ENCODE data around the gene FBXW10B. TPM values are rescaled to one million over a fixed set of nuclear protein-coding genes. Genes with fewer than 3 reads are reported as not detected.
"Not testable (repeated sequence)": the region's sequence is repeated elsewhere in the genome, so short reads cannot be mapped to it uniquely, and the experiment has no call there.

Gene FBXW10B
- total RNA-seq, 1 experiment from 2014 or later = not detected

DNA sequence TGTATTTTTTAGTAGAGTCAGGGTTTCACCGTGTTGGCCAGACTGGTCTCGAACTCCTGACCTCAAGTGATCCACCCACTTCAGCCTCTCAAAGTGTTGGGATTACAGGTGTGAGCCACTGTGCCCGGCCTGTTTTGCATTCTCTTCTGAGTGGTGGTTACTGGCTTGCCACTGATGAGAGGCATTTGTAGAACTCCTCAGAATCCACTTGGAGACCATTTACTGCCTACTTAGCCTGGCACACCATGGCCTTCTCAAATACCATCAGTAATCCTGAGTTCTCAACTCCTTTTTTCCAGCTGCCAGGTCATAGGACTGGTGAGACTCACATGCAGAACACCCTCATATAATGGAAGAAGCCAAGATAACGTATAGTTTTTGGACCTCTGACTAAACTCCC lies 22.5 kb upstream of the FBXW10B start:
- H3K9me3 Mint-ChIP-seq; H3K79me1 ChIP-seq (ENCODE audit: insufficient read depth, low read depth, low read length, poor library complexity, severe bottlenecking); H4K5ac ChIP-seq (ENCODE audit: insufficient read length, low read depth, low read length); H3K4me3 Mint-ChIP-seq; H3K27ac ChIP-seq (ENCODE audit: insufficient read length, low read depth, low read length); H3K27me3 Mint-ChIP-seq (ENCODE audit: low read depth); H4K20me1 ChIP-seq (ENCODE audit: control insufficient read depth, insufficient read depth, insufficient read length); H3K4me1 ChIP-seq (ENCODE audit: insufficient read depth, low read length); H2BK12ac ChIP-seq (ENCODE audit: insufficient read length, low read depth, low read length); H2BK120ac ChIP-seq (ENCODE audit: low read depth, low read length, poor library complexity, severe bottlenecking); H2BK5ac ChIP-seq (ENCODE audit: insufficient read length, low read length); H4K91ac ChIP-seq (ENCODE audit: insufficient read length, low read depth, low read length); H3K36me3 Mint-ChIP-seq (ENCODE audit: insufficient read depth in 1 of 3, low read depth in 3 of 3); H3T11ph ChIP-seq (ENCODE audit: low read length); H3K27me3 ChIP-seq (ENCODE audit: insufficient read depth, low read length); H3K14ac ChIP-seq (ENCODE audit: insufficient read depth, low read length); H3K27ac Mint-ChIP-seq; H4K8ac ChIP-seq (replicated peaks; ENCODE audit: insufficient read length, low read depth, low read length); H3K9me3 ChIP-seq (ENCODE audit: control insufficient read depth, low read depth, low read length); H3K23ac ChIP-seq (ENCODE audit: insufficient read length, low read depth, low read length); H3K18ac ChIP-seq (ENCODE audit: insufficient read length, low read depth, low read length); H3K9ac ChIP-seq (ENCODE audit: extremely low read depth, insufficient read length, low read length); H2AFZ ChIP-seq (ENCODE audit: low read length); H2BK15ac ChIP-seq (ENCODE audit: low read depth, low read length); DNase-seq; H2AK5ac ChIP-seq (ENCODE audit: insufficient read length, low read length); H3K4me2 ChIP-seq (ENCODE audit: insufficient read depth, insufficient read length, low read length); H3K4ac ChIP-seq (ENCODE audit: low read depth, low read length); H3K79me2 ChIP-seq (ENCODE audit: insufficient read depth, low read length); H3K23me2 ChIP-seq (ENCODE audit: insufficient read length, low read depth, low read length, poor library complexity, severe bottlenecking); H2BK20ac ChIP-seq (ENCODE audit: low read depth, low read length, poor library complexity, severe bottlenecking); H3K56ac ChIP-seq (ENCODE audit: insufficient read length, low read depth, low read length): not testable (repeated sequence)
- peaks cover 9 to 12% of the 10 kb centered on the region in 2 experiments for H3K4me1 Mint-ChIP-seq
- no CpG with 5 or more reads among the region's 4 CpGs for WGBS (ENCODE audit: extremely low coverage, insufficient read length, low lambda C conversion rate)

- H3K23ac ChIP-seq (ENCODE audit: insufficient read length, low read depth, low read length); H3K9me3 Mint-ChIP-seq; H3K9ac ChIP-seq (ENCODE audit: extremely low read depth, insufficient read length, low read length); H3K4me1 ChIP-seq (ENCODE audit: insufficient read depth, low read length); H3K27ac Mint-ChIP-seq; H4K20me1 ChIP-seq (ENCODE audit: control insufficient read depth, insufficient read depth, insufficient read length); H2BK15ac ChIP-seq (ENCODE audit: low read depth, low read length); H3K27me3 ChIP-seq (ENCODE audit: insufficient read depth, low read length); H3K23me2 ChIP-seq (ENCODE audit: insufficient read length, low read depth, low read length, poor library complexity, severe bottlenecking); H3K79me1 ChIP-seq (ENCODE audit: insufficient read depth, low read depth, low read length, poor library complexity, severe bottlenecking); H3K4me3 Mint-ChIP-seq; DNase-seq; H3K4me1 Mint-ChIP-seq; H3K4ac ChIP-seq (ENCODE audit: low read depth, low read length); H3K79me2 ChIP-seq (ENCODE audit: insufficient read depth, low read length); H2AFZ ChIP-seq (ENCODE audit: low read length); H4K5ac ChIP-seq (ENCODE audit: insufficient read length, low read depth, low read length); H3K27ac ChIP-seq (ENCODE audit: insufficient read length, low read depth, low read length); H2BK5ac ChIP-seq (ENCODE audit: insufficient read length, low read length); H3K18ac ChIP-seq (ENCODE audit: insufficient read length, low read depth, low read length); H2BK12ac ChIP-seq (ENCODE audit: insufficient read length, low read depth, low read length); H3T11ph ChIP-seq (ENCODE audit: low read length); H2BK20ac ChIP-seq (ENCODE audit: low read depth, low read length, poor library complexity, severe bottlenecking); H3K4me2 ChIP-seq (ENCODE audit: insufficient read depth, insufficient read length, low read length); H4K8ac ChIP-seq (replicated peaks; ENCODE audit: insufficient read length, low read depth, low read length); H3K56ac ChIP-seq (ENCODE audit: insufficient read length, low read depth, low read length); H3K14ac ChIP-seq (ENCODE audit: insufficient read depth, low read length); H2AK5ac ChIP-seq (ENCODE audit: insufficient read length, low read length); H2BK120ac ChIP-seq (ENCODE audit: low read depth, low read length, poor library complexity, severe bottlenecking); H4K91ac ChIP-seq (ENCODE audit: insufficient read length, low read depth, low read length); H3K27me3 Mint-ChIP-seq (ENCODE audit: low read depth); H3K9me3 ChIP-seq (ENCODE audit: control insufficient read depth, low read depth, low read length): not testable (repeated sequence)
- H3K36me3 Mint-ChIP-seq (ENCODE audit: insufficient read depth in 1 of 3, low read depth in 3 of 3) = peaks cover 5 to 26% (median 13%) of the 10 kb centered on the region in 3 experiments; a peak in 6 of 7 replicates
- no CpG with 5 or more reads among the region's 2 CpGs for WGBS (ENCODE audit: extremely low coverage, insufficient read length, low lambda C conversion rate)
These were observed 11.5 kb upstream of the FBXW10B start for GRCh38 chr17:15630930-15631453.
